Fibroblast of lung (primary cell): ENCODE data around the gene PIF1. TPM values are rescaled to one million over a fixed set of nuclear protein-coding genes. Genes with fewer than 3 reads are reported as not detected.
"Not testable (repeated sequence)": the region's sequence is repeated elsewhere in the genome, so short reads cannot be mapped to it uniquely, and the experiment has no call there.

ENCODE experiments used
- DNase-seq, 2 donors: peaks; one replicate each; pipeline versions ENCODE4 v3.0.0 to v3.0.0-alpha.2; 2010; ENCODE audit warnings: low read depth in 2 of 2
- H2AFZ ChIP-seq: 2 replicates; pipeline ENCODE4 v1.5.1; 2012; ENCODE audit warnings: low read length, control low read depth, inconsistent platforms
- H3K27ac ChIP-seq: 2 replicates; pipeline ENCODE4 v1.5.1; 2011; ENCODE audit warnings: low read length, control low read depth; ENCODE audit not compliant: insufficient read depth
- H3K27me3 ChIP-seq: 2 replicates; pipeline ENCODE4 v1.5.1; 2011; ENCODE audit warnings: mild to moderate bottlenecking, low read length; ENCODE audit not compliant: control insufficient read depth, insufficient read depth
- H3K36me3 ChIP-seq: 2 replicates; pipeline ENCODE4 v1.5.1; 2011; ENCODE audit warnings: low read length; ENCODE audit not compliant: control insufficient read depth, insufficient read depth
- H3K4me1 ChIP-seq: 2 replicates; pipeline ENCODE4 v1.5.1; 2011; ENCODE audit warnings: low read length; ENCODE audit not compliant: control insufficient read depth, insufficient read depth; ENCODE audit errors: extremely low read depth
- H3K4me2 ChIP-seq: 2 replicates; pipeline ENCODE4 v1.5.1; 2011; ENCODE audit warnings: low read length, control low read depth; ENCODE audit not compliant: insufficient read depth; ENCODE audit errors: extremely low read depth
- H3K4me3 ChIP-seq, 4 experiments: fragments of 200-600 bp in 1 of 4; sonication (generic) in 1 of 4; replicated peaks in 1 of 4; 2 replicates each; pipeline ENCODE4 v1.5.1; 2011 to 2016; ENCODE audit warnings: low read length in 4 of 4, low read depth in 3 of 4, mild to moderate bottlenecking in 3 of 4, control low read depth in 2 of 4, inconsistent platforms in 1 of 4, mixed read lengths in 1 of 4; ENCODE audit not compliant: insufficient read depth in 1 of 4; ENCODE audit errors: control extremely low read depth in 1 of 4
- H3K79me2 ChIP-seq: 2 replicates; pipeline ENCODE4 v1.5.1; 2012; ENCODE audit warnings: mild to moderate bottlenecking, low read length, inconsistent platforms; ENCODE audit not compliant: control insufficient read depth, insufficient read depth
- H3K9ac ChIP-seq: 2 replicates; pipeline ENCODE4 v1.5.1; 2011; ENCODE audit warnings: mild to moderate bottlenecking, low read length, control low read depth; ENCODE audit not compliant: insufficient read depth
- H3K9me3 ChIP-seq: 2 replicates; pipeline ENCODE4 v1.5.1; 2012; ENCODE audit warnings: low read depth, low read length; ENCODE audit not compliant: control insufficient read depth, insufficient read depth
- H4K20me1 ChIP-seq: 2 replicates; pipeline ENCODE4 v1.5.1; 2011; ENCODE audit warnings: low read length; ENCODE audit not compliant: control insufficient read depth, insufficient read depth; ENCODE audit errors: extremely low read depth
- CTCF ChIP-seq, 2 donors: IDR thresholded peaks in 1 of 2; conservative IDR thresholded peaks in 1 of 2; 1 replicate in 1 of 2; 2 replicates in 1 of 2; pipeline ENCODE4 v1.5.1; 2011 to 2012; ENCODE audit warnings: low read length in 2 of 2, control low read depth in 1 of 2, inconsistent platforms in 1 of 2, low read depth in 1 of 2, mild to moderate bottlenecking in 1 of 2
- EZH2 ChIP-seq: IDR thresholded peaks from 2 replicates; pipeline ENCODE4 v1.5.1; 2012; ENCODE audit warnings: low read length, control low read depth, mild to moderate bottlenecking; ENCODE audit errors: missing control alignments
- polyA plus RNA-seq, 2 donors: library from polyadenylated mRNA; depleted of rRNA in 1 of 2; stranded (reverse) in 1 of 2; unstranded in 1 of 2; fragments of >200 nt; gene quantifications; 2 replicates each; pipeline ENCODE4 v1.2.1, GENCODE V29; 2011 to 2012; ENCODE audit warnings: missing spikeins in 1 of 2
- total RNA-seq: library from RNA; depleted of rRNA; stranded (reverse); fragments of >200 nt; gene quantifications from 2 replicates; pipeline ENCODE4 v1.2.1, GENCODE V29; 2014

The PIF1 gene
- total and polyA plus RNA-seq, 2 donors (not counting 1 experiment from before 2014, with no cell fraction given), result 5.1 to 9.4 TPM

- DNase-seq, result peak in 1 of 2 donors; percentile 41
- no peaks in the 10 kb centered on the region for H4K20me1 ChIP-seq
Observed at GRCh38 chr15:64828985-64829384, 3.5 kb upstream of the PIF1 start.

DNA sequence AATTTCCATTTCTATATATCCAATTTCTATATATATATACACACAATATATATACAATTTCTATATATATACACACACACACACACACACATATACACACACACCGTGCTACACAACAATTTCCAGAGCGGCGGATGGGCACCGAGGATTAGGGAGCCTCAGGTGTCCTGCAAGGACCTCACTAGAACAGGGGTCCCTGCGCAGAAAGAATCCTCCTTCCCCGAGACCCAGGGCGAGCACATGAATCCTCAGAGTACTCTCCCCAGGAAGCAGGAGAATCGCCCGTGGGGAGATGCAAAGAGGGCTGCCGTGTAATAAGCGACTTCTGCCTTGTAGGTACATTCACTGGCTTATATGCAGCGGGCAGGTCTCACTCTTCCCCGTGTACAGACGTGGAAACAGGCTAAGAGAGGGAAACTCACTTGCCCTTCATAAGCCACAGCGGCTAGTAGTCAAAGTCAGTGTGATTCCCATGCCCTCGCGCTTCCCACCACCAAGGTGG lies 467 bp downstream of the PIF1 start:
- Histone ChIP-seq H3K9me3 (no peaks in the 10 kb centered on the region), H3K4me2 (peak overlapping the region; percentile 99), H2AFZ (peak overlapping the region; percentile 55), H3K79me2 (peaks cover 7% of the 10 kb centered on the region), H4K20me1 (no peaks in the 10 kb centered on the region), H3K4me1 (peaks cover 11% of the 10 kb centered on the region), H3K4me3 (peak overlapping the region; percentile 66 to 87 (median 78)), H3K9ac (peak overlapping the region; percentile 30), H3K27ac (peak overlapping the region; percentile 71), H3K36me3 (peaks cover 6% of the 10 kb centered on the region), H3K27me3 (no peaks in the 10 kb centered on the region)
- TF ChIP-seq CTCF (conservative IDR thresholded peaks at IDR 0.05 in 1 of 2, IDR thresholded peaks at IDR 0.05 in 1 of 2; ENCODE audit: low read depth in 1 of 2, low read length in 2 of 2), result no peak
- no peak for TF ChIP-seq EZH2
- DNase-seq, result peak in 1 of 2 donors; percentile 20

More at GRCh38 chr15:64828985-64829384, 3.5 kb upstream of the PIF1 start:
- Histone ChIP-seq H3K4me1 (peaks cover 10% of the 10 kb centered on the region), H3K9me3 (no peaks in the 10 kb centered on the region), H3K27me3 (no peaks in the 10 kb centered on the region), H2AFZ (no peak overlapping the region), H3K4me3 (no peak overlapping the region), H3K4me2 (no peak overlapping the region), H3K27ac (no peak overlapping the region), H3K36me3 (no peaks in the 10 kb centered on the region), H3K79me2 (peaks cover 7% of the 10 kb centered on the region), H3K9ac (no peak overlapping the region)
- no peak for TF ChIP-seq EZH2
- no peak for TF ChIP-seq CTCF (conservative IDR thresholded peaks at IDR 0.05 in 1 of 2, IDR thresholded peaks at IDR 0.05 in 1 of 2; ENCODE audit: low read depth in 1 of 2, low read length in 2 of 2)

DNA sequence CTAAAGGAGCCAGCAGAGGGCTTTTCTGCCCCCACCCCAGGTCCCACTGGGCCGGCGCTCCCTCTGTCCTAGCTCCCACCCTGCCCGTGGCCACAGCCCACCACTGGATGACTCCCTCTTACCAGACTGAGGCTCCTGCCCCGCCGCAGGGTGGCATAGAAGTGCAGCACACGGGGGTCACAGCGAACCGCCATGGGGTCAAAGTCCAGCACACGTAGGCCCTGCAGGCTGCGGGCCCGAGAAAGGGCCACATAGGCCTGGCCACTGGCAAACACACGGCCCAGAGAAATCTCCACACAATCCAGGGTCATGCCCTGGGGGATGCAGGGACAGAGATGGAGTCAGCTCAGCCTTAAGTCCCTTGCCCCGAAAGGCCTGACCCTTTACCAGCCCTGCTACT lies 9.0 kb downstream of the PIF1 start:
- Histone ChIP-seq H3K9me3 (no peaks in the 10 kb centered on the region), H3K4me2 (no peak overlapping the region), H3K27me3 (no peaks in the 10 kb centered on the region), H4K20me1 (no peaks in the 10 kb centered on the region), H3K9ac (no peak overlapping the region), H3K4me1 (no peaks in the 10 kb centered on the region), H3K4me3 (no peak overlapping the region), H3K27ac (no peak overlapping the region), H3K36me3 (peaks cover 18% of the 10 kb centered on the region), H2AFZ (no peak overlapping the region), H3K79me2 (no peaks in the 10 kb centered on the region)
- no peak for DNase-seq
- TF ChIP-seq EZH2 (no peak), CTCF (conservative IDR thresholded peaks at IDR 0.05 in 1 of 2, IDR thresholded peaks at IDR 0.05 in 1 of 2; ENCODE audit: low read depth in 1 of 2, low read length in 2 of 2) (no peak)

GRCh38 chr15:64814965-64815364 lies 10.5 kb downstream of the PIF1 start:
- H3K9ac ChIP-seq, H2AFZ ChIP-seq, DNase-seq, H3K79me2 ChIP-seq, H3K9me3 ChIP-seq, H4K20me1 ChIP-seq, H3K4me3 ChIP-seq, H3K27ac ChIP-seq, H3K27me3 ChIP-seq, H3K4me1 ChIP-seq, H3K4me2 ChIP-seq: not testable (repeated sequence)
- H3K36me3 ChIP-seq, result peaks cover 11% of the 10 kb centered on the region

GRCh38 chr15:64814283-64814682 lies 11.2 kb downstream of the PIF1 start:
- not testable (repeated sequence) for H3K27me3 ChIP-seq, H3K4me2 ChIP-seq, H3K9ac ChIP-seq, H3K79me2 ChIP-seq, DNase-seq, H3K27ac ChIP-seq, H3K9me3 ChIP-seq, H3K36me3 ChIP-seq, H4K20me1 ChIP-seq, H2AFZ ChIP-seq, H3K4me1 ChIP-seq, H3K4me3 ChIP-seq
